ENCODE measurements around the gene NT5DC2. TPM values are rescaled to one million over a fixed set of nuclear protein-coding genes. Genes with fewer than 3 reads are reported as not detected.

NT5DC2 gene
- total RNA-seq (2014; rRNA removed; shearing (Covaris generic)): 65.6 and 92.3 TPM in 2 replicates

DNA sequence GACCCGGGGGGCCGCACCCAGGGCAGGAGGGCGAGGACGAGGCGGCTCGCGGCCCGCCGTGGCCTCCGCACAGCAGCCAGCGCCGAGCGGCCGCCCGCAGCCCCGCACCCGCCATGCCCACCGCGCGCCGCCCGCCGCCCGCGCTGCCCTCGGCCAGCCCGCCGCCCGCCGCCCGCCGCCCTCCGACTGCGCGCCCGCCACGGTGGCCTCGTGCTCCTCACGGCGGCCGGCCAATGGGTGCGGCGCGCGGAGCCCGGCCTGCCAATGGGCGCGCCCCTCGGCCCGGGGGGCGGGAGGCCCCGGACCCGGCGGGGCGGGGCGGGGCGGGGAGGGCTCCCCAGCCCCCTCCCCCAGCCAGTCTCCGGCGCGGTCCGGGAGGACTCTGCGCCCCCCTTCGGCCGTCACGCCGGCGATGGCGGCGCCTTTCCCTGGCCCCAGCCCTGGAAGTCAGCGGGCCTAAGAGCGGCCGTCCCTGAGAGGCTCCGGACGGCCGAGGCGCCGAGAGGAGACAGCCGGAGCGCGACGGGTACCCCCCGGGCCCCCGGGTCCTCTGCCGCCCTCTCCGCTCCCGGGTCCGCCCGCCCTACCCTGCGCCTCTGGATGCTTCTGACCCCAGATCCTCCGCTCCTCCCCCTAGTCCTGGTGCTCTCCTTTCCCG lies at the start of gene NT5DC2:
Gene NT5DC2 (minus strand): TSS at position 235 of the 658 bp plus-strand sequence. CDS start 120 bp downstream, at position 115.
- peak; percentile 21 for DNase-seq (ENCODE audit: low spot score)

DNA sequence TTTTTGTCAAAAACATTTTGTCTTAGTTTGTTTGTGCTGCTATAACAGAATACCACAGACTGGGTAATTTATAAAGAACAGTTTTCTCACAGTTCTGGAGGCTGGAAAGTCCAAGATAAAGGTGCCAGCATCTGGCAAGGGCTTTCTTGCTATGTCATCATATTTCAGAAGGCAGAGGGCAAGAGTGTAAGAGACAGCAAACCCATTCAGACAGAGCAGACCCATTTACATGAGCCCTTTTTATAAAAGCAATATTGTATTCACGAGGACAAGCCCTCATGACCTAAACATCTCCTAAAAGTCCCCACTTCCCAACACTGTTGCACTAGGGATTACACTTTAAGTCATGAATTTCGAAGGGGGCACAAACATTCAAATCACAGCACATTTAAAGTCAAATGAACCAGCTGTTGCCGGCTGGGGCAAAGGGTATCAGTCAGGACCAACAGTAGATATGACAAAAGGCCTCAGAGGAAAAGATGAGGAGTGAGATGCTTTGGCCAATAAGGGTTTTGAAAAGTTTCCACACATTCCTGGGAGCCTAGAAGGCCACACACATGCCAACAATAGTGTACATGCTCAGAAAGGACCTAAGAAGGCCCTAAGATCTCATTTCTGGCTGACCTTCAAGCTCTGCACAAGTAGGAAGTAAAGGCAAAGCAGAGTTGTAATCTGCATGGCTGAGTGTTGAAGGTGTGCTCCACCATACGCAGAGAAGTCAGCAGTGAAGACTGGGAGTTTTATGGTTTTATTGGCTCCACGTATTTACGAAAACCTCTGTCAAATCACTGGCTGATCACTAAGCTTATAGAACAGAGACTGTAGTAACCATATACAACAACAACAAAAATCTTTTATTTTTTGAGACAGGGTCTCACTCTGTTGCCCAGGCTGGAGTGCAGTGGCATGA lies 40.7 kb upstream of the NT5DC2 start:
- no peak for DNase-seq (ENCODE audit: low spot score)

DNA sequence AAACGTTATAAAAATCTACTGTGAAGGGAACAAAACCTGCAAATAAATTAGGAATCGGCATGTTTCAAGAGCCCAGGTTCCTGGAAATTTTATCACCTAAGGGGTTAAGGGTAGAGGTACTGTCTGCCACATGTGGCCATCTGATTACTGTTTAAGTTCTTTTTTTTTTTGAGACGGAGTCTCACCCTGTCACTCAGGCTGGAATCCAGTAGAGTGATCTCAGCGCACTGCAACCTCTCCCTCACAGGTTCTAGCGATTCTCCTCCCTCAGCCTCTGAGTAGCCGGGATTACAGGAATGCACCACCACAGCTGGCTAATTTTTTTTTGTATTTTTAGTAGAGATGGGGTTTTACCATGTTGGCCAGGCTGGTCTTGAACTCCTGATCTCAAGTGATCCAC lies 38.6 kb upstream of the NT5DC2 start:
- no peak for DNase-seq (ENCODE audit: low spot score)

DNA sequence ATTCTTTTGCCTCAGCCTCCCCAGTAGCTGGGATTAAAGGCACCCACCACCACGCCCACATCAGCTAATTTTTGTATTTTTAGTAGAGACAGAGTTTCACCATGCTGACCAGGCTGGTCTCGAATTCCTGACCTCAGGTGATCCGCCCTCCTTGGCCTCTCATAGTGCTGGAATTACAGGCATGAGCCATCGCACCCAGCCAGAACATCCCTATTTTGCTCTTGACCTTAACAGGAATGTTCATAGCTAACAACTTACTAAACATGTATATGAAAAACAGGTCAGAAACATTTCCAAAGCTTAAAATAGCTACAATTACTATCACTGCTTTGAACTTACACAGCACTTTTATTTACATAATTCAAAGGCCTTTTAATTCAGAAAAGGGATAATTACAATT lies 36.4 kb upstream of the NT5DC2 start:
- no peak for DNase-seq (ENCODE audit: low spot score)

DNA sequence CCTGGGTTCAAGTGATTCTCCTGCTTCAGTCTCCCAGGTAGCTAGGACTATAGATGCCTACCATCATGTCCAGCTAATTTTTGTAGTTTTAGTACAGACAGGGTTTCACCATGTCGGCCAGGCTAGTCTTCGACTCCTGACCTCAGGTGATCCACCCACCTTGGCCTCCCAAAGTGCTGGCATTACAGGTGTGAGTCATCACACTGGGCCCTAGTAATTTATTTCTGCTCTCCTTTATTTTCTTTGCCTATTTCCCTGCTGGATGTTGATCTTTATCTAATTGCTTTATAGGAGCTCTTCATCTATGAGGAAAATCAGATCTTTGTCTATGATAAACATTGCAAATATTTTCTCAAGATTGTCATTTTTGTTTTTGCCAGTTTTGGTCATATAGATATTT lies 34.4 kb upstream of the NT5DC2 start:
- DNase-seq (ENCODE audit: low spot score): no peak

DNA sequence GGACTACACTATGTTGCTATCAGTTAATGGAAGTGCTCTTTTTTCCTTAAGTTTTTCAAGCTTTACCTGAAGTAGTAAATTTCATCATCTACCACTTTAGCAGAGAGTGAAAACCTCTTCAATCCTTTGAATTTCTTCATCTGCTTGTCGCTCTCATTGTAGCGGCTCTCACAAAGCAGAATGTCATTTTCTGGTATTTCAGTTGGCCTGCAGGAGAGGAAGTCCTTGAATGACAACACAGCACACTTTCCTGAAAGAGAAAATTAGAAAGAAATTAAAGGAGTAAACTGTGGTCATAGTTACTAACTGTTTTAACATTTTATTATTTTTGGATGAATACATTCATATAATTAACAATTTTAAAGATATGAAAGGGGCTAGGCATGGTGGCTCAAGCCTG lies 30.3 kb upstream of the NT5DC2 start:
- no peak for DNase-seq (ENCODE audit: low spot score)

DNA sequence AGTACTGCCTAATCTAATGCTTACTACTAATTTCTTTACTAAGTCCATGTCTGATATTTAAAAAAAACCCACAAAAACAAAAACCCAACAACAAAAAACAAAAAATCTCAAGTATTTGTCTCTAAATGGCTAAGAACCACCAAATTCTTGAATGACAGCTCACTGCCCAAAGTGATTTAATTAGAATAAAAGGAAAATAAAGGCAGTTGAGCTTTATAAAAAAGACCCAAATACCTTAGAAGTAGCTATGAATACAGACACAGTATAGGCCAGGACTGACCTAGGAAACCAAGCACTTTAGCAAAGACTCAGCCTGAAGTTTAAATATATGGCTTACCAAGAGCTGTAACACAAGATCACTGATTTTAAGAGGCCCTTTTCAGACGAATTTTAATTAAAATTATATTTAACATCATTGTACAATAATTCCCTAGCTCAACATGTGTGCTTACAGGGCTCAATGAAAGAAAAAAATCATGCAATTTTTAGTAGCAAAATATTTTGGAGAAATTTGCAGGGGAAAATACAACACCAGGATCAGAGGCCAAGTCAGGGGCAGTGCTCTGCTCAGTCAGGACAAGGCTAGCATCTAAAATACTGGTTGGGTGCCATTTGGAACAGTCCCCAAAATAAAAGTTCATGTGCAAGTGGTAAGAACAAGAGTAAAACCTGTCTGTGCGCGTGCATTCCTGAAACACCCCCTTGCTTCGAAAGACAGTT lies 27.5 kb upstream of the NT5DC2 start:
- no peak for DNase-seq (ENCODE audit: low spot score)

DNA sequence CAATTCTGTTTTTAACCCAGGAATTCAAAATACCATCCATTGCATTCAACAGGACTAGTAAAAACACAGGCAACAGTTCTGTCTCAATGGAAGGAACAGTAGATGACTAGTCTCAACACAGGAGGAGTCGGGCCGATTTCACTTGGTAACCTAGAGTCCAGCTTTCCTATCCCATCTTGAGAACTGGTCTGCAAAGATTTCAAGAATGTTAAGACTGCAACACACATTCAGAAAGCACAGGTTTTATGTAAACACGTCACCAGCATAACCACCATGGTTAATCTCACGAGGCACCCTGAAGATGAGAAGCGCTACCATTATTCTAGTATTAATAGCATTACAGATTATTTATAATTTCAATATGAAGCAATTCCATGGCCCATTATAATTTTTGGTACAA lies 24.8 kb upstream of the NT5DC2 start:
- DNase-seq (ENCODE audit: low spot score): no peak

DNA sequence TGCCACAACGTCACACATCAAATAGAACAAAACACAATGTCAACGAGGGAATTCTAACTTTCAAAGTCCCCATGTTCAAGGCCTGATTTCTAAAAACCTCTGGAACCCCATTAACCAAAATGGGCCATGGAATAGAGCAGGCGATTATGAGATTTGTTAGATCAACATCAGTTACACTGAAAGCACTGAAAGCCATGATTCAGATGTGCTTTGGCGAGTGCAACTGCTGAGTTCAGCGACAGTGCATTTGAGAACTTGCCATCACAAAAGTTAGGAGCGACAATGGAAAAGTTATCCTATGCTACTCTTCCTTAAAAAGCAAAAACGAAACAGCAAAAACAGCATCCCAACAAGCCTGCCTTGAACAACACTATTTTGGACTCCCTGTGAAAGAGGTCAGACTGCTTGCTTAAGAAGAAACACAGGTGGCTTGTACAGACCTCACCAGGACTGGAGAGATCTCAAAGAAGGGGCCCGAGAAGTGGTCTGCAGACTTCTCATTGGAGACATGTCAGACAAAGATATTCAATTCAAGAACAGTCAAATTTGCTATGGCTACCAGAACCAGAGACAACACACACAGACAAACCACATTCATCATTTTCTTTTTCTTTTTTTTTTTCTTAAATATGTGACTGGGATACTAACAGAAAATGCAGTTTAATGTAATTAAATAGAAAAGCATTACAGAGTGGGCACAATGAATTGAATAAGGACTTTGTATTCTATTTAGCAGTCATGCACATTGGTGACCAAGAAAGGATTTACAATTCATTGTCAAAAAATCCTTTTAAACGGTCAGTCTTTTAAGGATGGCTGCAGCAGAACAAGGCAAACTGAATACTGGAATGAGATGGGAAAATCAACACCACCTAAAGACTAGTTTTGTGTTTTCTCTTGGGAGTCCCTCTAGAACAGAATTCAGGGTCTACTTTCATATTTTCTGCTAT lies 23.6 kb upstream of the NT5DC2 start:
- DNase-seq (ENCODE audit: low spot score): no peak

DNA sequence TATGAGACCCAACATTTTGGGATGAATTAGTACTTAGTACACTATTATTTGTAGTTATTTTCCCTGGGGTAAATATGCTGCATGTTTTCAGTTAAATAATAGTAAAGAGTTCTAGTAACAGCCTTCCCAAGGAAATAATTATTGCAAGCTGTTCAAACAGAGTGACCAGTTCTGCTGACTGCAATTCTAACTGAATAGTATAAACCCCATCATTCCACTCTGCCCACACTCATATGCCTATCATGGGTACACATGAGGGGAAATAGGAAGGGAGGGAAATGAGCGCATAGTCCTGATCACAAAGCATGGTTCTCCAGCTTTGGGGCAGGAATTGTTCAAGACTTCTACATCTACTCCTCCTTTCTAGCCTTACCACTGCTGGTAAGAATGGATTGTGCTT lies 21.4 kb upstream of the NT5DC2 start:
- DNase-seq (ENCODE audit: low spot score): no peak

DNA sequence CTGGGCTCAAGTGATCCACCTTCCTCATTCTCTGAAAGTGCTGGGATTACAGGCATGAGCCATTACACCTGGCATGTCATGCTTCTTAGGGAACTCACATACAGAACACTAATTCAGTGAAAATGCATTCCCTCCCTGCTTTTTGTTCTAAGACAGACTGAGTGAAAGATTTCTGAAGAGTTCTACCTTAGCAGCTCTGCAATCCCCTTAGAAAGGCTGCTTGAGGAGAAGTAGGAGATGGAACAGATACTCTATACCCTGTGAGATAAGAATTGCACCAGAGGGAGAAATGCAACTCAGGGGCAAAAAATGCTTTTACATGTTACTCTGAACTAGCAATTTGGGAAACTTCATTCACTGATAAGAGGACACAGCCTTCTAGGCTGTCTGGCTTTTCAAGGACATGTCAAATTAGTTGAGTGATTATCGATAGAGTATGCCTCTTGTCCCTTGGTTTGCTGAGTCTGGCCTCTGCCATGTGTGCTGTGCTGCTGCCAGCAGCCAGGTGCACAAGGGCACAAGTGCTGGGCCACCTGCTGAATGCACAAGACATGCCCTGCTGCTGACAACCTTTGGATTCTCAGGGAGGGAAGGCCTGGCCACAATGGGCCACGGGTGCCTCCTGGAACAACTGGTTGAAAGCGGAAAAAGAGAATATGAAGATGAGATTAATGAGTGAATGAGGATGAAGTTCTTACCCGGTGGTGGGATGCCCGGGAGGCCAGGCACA lies 20.5 kb upstream of the NT5DC2 start:
- no peak for DNase-seq (ENCODE audit: low spot score)

DNA sequence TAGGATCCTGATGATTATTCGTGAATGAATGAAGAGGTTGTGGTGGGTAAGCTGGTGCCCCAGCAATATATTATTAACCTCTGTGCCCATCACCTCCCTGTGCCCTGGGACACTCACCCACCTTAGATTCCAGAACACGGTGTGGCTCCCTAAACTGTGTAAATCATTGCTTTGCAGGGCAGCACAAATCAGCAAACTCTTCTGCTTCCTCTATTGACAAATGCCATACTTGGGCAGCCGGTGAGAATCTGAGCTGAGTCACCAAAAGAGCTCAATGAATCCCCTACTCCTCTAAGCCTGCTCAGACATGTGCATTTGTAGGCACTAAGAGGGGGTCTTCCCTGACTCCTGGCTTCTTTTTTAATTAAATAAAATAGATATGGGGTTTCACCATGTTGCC lies 18.4 kb upstream of the NT5DC2 start:
- no peak for DNase-seq (ENCODE audit: low spot score)

DNA sequence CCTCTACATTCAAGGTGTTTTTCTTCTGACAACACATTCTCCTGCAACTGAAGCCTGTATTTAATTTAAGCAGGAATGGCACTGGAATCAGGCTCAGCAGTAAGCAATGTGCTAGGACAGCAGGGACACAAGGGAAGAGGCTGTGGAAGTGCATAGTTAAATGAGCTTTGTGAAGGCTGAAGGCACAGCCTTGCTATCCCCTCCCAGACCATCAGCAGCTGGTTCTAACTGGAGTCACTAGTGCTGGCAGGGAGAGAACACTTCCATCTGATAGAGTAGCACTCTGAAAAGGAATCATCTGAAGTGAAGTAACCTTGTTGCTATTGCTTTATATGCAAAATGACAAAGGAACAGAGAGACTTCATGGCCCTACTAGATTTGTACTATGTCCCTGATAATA lies 17.5 kb upstream of the NT5DC2 start:
- no peak for DNase-seq (ENCODE audit: low spot score)

DNA sequence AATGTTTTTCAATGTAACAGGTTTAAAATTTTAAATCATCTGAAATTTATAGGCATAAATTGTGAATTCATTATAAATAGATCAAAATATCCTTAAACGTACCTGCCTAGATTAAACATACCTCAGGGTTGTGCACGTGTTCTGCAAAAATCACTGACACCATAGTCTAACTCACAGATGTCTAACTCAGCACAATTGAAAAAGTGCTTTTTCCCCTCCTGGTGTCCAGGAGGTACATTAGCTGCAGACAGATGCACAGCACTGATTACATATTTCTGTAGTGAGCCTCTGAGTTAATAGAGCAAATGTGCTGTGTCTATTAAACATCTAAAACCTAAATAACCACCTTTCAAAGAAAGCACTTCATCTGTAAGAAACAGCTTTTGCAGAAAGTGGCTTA lies 13.5 kb upstream of the NT5DC2 start:
- DNase-seq (ENCODE audit: low spot score): no peak

DNA sequence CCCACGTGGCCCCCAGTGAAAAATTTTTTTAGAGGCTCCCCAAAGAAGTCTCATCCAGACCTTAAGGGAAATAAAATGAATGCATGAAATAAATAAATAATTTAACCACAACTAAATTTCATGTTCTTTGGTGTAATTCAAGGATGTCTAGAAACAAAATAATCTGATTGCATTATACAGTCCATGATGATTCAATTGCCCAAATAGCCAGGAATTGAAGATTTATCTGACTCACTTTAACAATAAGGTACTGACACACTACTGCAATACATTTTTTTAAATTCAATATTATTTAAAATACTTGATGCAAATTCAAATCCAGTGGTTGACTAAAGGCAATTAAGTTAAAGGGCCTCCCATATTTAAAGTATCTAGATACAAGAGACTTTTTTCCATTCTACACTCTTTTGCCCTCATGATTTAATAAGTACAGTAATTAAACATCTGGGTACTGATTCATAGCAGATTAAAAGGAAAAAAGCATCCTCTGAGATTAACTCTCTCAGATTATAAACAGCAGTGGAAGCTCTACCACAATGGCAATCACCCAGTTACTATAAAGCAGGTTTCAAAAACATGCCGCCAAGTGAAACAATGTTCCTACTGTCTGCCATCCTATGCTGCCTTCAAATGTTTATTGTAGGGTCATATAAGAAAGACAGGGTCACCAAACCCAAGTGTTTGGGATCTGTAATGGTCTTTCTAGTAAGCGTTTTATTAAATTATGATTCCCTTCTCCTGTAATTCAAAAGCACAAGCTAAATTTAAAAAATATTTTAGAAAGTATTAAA lies 12.6 kb upstream of the NT5DC2 start:
- no peak for DNase-seq (ENCODE audit: low spot score)

DNA sequence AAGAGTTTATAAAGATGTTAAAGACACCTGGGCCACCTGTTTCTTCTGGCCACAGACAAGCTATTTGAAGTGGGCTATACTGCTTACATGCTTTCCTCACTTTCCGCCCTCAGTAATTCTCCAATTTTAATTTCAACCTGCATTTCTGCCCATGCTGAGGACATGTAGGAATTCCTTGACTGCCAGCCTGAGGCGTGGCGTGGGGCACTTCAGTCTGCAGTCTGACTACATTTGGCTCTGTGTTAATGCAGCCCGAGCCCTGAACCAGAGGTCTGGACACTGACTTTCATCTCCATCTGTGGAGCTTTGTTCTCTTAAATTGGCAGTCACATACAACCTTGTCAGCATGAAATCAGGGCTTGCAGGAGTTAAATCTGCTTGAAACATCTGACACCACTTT lies 11.3 kb upstream of the NT5DC2 start:
- no peak for DNase-seq (ENCODE audit: low spot score)

DNA sequence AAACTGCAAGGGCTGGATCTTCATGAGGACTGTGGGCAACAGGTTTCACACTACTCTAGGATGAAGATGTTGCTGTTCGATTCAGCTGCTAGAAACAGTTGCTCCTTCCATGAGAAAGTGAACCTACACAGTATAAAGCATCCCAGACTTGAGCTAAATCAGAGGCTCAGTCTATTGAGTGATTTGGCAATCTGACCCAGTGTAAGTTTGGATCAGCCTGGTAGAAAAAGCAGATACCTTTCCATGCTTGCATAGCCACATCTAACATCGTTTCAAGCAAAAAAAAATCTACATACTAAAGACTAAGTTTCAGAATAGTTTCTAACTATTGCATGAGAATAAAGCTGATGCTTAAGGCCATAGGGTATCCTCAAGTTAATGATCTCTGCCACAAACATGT lies 7.4 kb upstream of the NT5DC2 start:
- no peak for DNase-seq (ENCODE audit: low spot score)

DNA sequence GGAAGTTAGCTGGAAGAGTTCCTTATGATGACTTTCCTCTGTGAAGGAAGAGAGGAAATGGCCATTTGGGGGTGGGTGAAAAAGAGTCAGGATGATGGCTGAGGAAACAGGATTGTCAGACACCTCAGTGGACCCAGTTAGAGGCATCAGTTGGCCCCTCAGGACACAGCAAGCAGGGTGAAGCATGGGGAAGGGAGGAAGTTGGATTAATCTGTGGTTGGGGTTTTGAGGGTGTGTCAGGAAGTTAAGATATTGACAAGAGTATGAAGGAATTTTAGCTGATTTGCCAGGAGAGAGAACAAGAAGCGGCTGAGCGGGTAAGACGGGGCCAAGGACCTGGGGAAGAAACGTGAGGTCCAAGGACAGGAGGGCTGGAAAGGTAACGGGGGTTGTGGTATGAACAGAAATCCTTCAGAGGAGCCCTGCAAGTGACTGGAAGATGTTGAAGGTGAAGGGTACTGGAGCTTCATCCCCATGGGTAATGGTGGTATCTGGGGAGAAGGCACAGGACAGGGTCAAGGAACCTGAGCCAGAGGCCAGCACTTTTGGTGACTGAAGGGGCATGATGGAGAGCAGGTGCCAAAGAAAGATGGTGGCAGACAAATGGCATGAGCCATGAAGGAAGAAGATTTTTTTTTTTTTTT lies 5.5 kb upstream of the NT5DC2 start:
- DNase-seq (ENCODE audit: low spot score): no peak

DNA sequence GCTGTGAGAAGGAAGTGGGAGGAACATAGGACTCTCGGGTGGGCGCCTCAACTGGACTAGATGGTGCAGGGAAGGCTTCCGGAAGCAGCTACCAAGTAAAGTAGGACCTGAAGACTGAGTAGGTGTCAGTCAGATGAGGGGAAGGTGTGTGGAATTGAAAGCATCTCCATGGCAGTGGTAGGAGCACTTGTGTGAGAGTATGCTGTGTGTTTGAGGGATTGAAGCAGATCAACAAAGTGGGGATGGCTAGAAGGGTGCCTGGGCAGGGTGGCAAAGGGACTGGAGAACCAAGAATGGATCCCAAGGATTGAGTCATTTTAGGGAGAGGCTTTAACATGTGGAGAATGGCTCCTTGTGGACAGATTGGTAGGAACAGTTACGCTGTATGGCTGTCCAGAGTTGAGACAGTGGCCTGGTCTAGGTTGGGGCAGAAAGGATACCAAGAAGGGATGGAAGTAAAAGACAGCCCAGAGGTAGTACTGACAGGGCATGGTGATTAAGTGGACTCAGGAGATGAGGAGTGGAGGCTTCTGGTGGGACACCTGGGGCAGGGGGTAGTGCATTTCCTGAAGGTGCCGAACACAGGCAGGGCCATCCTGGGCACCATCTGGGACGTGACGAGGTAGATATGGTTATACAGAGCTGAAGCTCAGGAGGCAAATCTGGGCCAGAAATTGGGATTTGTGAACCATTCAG lies 4.2 kb upstream of the NT5DC2 start:
- DNase-seq (ENCODE audit: low spot score): no peak
